Measurements from ENCODE around the gene IQCE. TPM values are rescaled to one million over a fixed set of nuclear protein-coding genes. Genes with fewer than 3 reads are reported as not detected.

Gene IQCE
- total RNA-seq, 2 experiments from 2014 or later, result 6.6 to 9.4 TPM

GRCh38 chr7:2651847-2652735 is 93.3 kb downstream of the IQCE start:
- Mint-ChIP-seq H3K36me3 (ENCODE audit: low read depth) (peaks cover 1% of the 10 kb centered on the region), H3K4me1 (ENCODE audit: low read depth) (no peaks in the 10 kb centered on the region), H3K9me3 (no peaks in the 10 kb centered on the region), H3K27ac (no peak overlapping the region), H3K27me3 (ENCODE audit: low read depth) (no peaks in the 10 kb centered on the region), H3K4me3 (no peak overlapping the region)
- CTCF ChIA-PET, result no interaction called here
- intact Hi-C loops (cut with micrococcal nuclease), result no loop called here
- DNase-seq, result no peak

DNA sequence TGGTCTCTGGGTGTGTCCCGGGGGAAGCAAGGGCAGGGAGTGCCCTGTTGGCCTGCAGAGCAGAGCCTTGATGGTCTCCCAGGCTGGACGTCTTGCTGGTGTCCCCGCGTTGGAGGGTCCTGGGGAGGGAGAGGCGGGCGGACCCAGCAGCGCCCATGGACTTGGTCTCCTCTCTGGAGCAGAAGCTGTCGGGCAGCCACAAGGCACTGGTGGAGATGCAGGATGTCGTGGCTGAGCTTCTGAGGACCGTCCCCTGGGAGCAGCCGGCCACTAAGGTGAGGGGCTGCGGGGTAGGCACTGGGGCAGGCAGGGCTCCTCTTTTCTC is 93.9 kb downstream of the IQCE start:
- no peaks in the 10 kb centered on the region for H3K4me1 Mint-ChIP-seq (ENCODE audit: low read depth)
- H3K27me3 Mint-ChIP-seq (ENCODE audit: low read depth), result no peaks in the 10 kb centered on the region
- no peak for DNase-seq
- intact Hi-C loops (cut with micrococcal nuclease), result no loop called here
- H3K27ac Mint-ChIP-seq, result no peak overlapping the region
- H3K36me3 Mint-ChIP-seq (ENCODE audit: low read depth), result peaks cover 4% of the 10 kb centered on the region
- no peak overlapping the region for H3K4me3 Mint-ChIP-seq
- CTCF ChIA-PET, result interaction anchor here (0.6 to 2.3 kb wide), 2 partner anchors 40 to 57 kb away, joined by 3 to 8 read pairs; no protein-coding TSS in a partner anchor
- no peaks in the 10 kb centered on the region for H3K9me3 Mint-ChIP-seq

GRCh38 chr7:2654059-2654458 is 95.3 kb downstream of the IQCE start:
- intact Hi-C loops (cut with micrococcal nuclease), result no loop called here
- H3K9me3 Mint-ChIP-seq, result no peaks in the 10 kb centered on the region
- no peaks in the 10 kb centered on the region for H3K27me3 Mint-ChIP-seq (ENCODE audit: low read depth)
- no peak overlapping the region for H3K27ac Mint-ChIP-seq
- no peak for DNase-seq
- CTCF ChIA-PET, result interaction anchor here (0.8 to 2.3 kb wide), 3 partner anchors 56 to 203 kb away, joined by 4 to 8 read pairs (median 6); no protein-coding TSS in a partner anchor
- H3K36me3 Mint-ChIP-seq (ENCODE audit: low read depth), result peaks cover 4% of the 10 kb centered on the region
- H3K4me1 Mint-ChIP-seq (ENCODE audit: low read depth), result no peaks in the 10 kb centered on the region
- no peak overlapping the region for H3K4me3 Mint-ChIP-seq

GRCh38 chr7:2655870-2656614 is 97.3 kb downstream of the IQCE start:
- Mint-ChIP-seq H3K36me3 (ENCODE audit: low read depth) (peaks cover 4% of the 10 kb centered on the region), H3K4me3 (no peak overlapping the region), H3K4me1 (ENCODE audit: low read depth) (no peaks in the 10 kb centered on the region), H3K27ac (no peak overlapping the region), H3K9me3 (no peaks in the 10 kb centered on the region), H3K27me3 (ENCODE audit: low read depth) (no peaks in the 10 kb centered on the region)
- intact Hi-C loops (cut with micrococcal nuclease), result no loop called here
- DNase-seq, result no peak
- CTCF ChIA-PET, result interaction anchor here (1.7 kb wide), 1 partner anchor 15 kb away, joined by 5 read pairs; no protein-coding TSS in a partner anchor

DNA sequence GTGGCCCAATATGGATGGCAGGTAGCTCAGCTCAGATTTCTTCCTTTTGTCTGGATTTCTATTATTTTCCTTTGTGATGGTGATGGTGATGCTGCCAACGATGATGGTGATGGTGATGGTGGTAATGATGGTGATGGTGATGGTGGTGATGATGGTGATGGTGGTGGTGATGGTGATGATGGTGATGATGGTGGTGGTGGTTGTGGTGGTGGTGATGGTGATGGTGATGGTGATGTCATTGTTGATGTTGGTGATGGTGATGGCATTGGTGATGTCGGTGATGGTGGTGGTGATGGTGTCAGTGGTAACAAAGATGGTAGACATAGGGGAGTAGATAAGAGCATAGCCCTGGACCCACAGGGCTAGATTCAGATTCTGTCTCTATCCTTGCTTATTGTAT is 98.4 kb downstream of the IQCE start:
- intact Hi-C loops (cut with micrococcal nuclease), result no loop called here
- H3K9me3 Mint-ChIP-seq, result no peaks in the 10 kb centered on the region
- H3K4me3 Mint-ChIP-seq, result no peak overlapping the region
- CTCF ChIA-PET, result interaction anchor here (1.7 kb wide), 1 partner anchor 14 kb away, joined by 5 read pairs; no protein-coding TSS in a partner anchor
- H3K4me1 Mint-ChIP-seq (ENCODE audit: low read depth), result no peaks in the 10 kb centered on the region
- no peaks in the 10 kb centered on the region for H3K27me3 Mint-ChIP-seq (ENCODE audit: low read depth)
- peaks cover 5% of the 10 kb centered on the region for H3K36me3 Mint-ChIP-seq (ENCODE audit: low read depth)
- DNase-seq, result no peak
- no peak overlapping the region for H3K27ac Mint-ChIP-seq

DNA sequence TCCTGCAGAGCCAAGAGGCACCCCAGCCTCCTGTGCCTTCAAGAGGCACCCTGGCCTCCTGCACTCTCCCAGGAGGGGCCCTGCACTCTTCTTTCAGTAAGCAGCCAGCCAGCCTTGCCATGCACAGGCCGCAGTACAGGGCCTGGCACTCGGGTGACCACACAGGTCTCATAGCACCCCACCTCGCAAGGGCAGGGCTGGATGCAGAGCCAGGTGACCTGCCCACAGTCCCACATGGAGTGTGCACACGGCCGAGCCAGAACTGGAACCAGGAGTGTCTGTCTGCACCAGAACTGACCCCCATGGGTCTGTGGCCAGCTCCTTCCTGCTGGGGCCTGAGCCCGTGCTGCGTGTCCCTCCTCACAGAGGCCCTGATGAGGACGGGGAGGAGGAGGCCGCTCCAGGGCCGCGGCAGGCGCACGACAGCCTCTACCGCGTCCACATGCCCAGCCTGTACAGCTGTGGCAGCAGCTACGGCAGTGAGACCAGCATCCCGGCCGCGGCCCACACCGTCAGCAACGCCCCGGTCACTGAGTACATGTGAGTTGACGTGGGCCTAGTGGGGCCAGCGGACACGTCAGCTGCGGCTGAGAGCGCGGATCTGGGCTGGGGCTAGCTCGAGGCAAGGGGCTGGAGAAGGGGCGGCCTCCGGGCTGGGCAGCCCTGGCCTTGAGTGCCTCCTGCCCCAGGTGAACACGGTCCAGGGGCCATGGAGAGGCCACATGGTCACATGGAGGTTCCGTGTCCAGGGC is 99.3 kb downstream of the IQCE start:
- H3K4me1 Mint-ChIP-seq (ENCODE audit: low read depth), result no peaks in the 10 kb centered on the region
- no peak overlapping the region for H3K4me3 Mint-ChIP-seq
- H3K9me3 Mint-ChIP-seq, result no peaks in the 10 kb centered on the region
- CTCF ChIA-PET, result no interaction called here
- no peaks in the 10 kb centered on the region for H3K27me3 Mint-ChIP-seq (ENCODE audit: low read depth)
- intact Hi-C loops (cut with micrococcal nuclease), result no loop called here
- H3K36me3 Mint-ChIP-seq (ENCODE audit: low read depth), result peaks cover 5% of the 10 kb centered on the region
- no peak for DNase-seq
- H3K27ac Mint-ChIP-seq, result no peak overlapping the region

DNA sequence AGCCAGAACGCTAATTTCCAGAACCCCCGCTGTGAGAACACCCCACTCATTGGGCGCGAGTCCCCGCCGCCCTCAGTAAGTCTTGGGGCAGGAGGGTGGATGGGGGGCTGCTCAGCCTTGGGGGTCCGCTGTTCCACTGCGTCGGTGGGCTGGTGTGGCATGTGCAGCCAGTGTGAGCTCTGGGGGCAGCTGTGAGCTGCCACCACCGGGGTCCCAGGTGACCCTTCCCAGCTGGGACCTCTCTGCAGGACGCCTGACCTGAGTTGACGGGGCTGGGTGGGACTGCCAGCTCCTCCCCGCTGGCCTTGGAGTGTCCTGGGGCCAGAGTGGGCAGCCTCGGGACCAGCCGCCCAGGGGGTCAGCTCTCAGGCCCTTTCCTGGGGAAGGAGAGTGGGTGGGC is 100.2 kb downstream of the IQCE start:
- CTCF ChIA-PET, result no interaction called here
- intact Hi-C loops (cut with micrococcal nuclease), result no loop called here
- Mint-ChIP-seq H3K9me3 (no peaks in the 10 kb centered on the region), H3K4me3 (no peak overlapping the region), H3K27me3 (ENCODE audit: low read depth) (no peaks in the 10 kb centered on the region), H3K36me3 (ENCODE audit: low read depth) (peaks cover 5% of the 10 kb centered on the region), H3K27ac (no peak overlapping the region), H3K4me1 (ENCODE audit: low read depth) (no peaks in the 10 kb centered on the region)
- DNase-seq, result no peak

GRCh38 chr7:2659556-2660358 is 101.0 kb downstream of the IQCE start:
- Mint-ChIP-seq H3K9me3 (no peaks in the 10 kb centered on the region), H3K27me3 (ENCODE audit: low read depth) (no peaks in the 10 kb centered on the region), H3K27ac (no peak overlapping the region), H3K4me3 (no peak overlapping the region), H3K36me3 (ENCODE audit: low read depth) (peaks cover 5% of the 10 kb centered on the region), H3K4me1 (ENCODE audit: low read depth) (no peaks in the 10 kb centered on the region)
- DNase-seq, result no peak
- intact Hi-C loops (cut with micrococcal nuclease), result no loop called here
- CTCF ChIA-PET, result interaction anchor here (0.5 kb wide), 1 partner anchor 59 kb away, joined by 3 read pairs; no protein-coding TSS in a partner anchor

- H3K27me3 Mint-ChIP-seq (ENCODE audit: low read depth), result no peaks in the 10 kb centered on the region
- H3K27ac Mint-ChIP-seq, result no peak overlapping the region
- H3K4me1 Mint-ChIP-seq (ENCODE audit: low read depth), result no peaks in the 10 kb centered on the region
- no peaks in the 10 kb centered on the region for H3K9me3 Mint-ChIP-seq
- DNase-seq, result no peak
- no peak overlapping the region for H3K4me3 Mint-ChIP-seq
- peaks cover 5% of the 10 kb centered on the region for H3K36me3 Mint-ChIP-seq (ENCODE audit: low read depth)
- CTCF ChIA-PET, result interaction anchor here (0.5 kb wide), 1 partner anchor 59 kb away, joined by 3 read pairs; no protein-coding TSS in a partner anchor
- intact Hi-C loops (cut with micrococcal nuclease), result no loop called here
Measured at GRCh38 chr7:2660359-2661095, 101.7 kb downstream of the IQCE start.

GRCh38 chr7:2661096-2661449 is 102.3 kb downstream of the IQCE start:
- Mint-ChIP-seq H3K9me3 (no peaks in the 10 kb centered on the region), H3K4me3 (no peak overlapping the region), H3K27ac (no peak overlapping the region), H3K4me1 (ENCODE audit: low read depth) (no peaks in the 10 kb centered on the region), H3K27me3 (ENCODE audit: low read depth) (no peaks in the 10 kb centered on the region), H3K36me3 (ENCODE audit: low read depth) (peaks cover 5% of the 10 kb centered on the region)
- intact Hi-C loops (cut with micrococcal nuclease), result no loop called here
- CTCF ChIA-PET, result no interaction called here
- DNase-seq, result no peak

- Mint-ChIP-seq H3K4me1 (ENCODE audit: low read depth) (no peaks in the 10 kb centered on the region), H3K27me3 (ENCODE audit: low read depth) (no peaks in the 10 kb centered on the region), H3K27ac (no peak overlapping the region), H3K4me3 (no peak overlapping the region), H3K9me3 (no peaks in the 10 kb centered on the region), H3K36me3 (ENCODE audit: low read depth) (peaks cover 5% of the 10 kb centered on the region)
- CTCF ChIA-PET, result no interaction called here
- intact Hi-C loops (cut with micrococcal nuclease), result no loop called here
- no peak for DNase-seq
Measured at GRCh38 chr7:2661602-2662272, 103.0 kb downstream of the IQCE start.

Data from activated naive CD4-positive, alpha-beta T cell treated with anti-CD3 and anti-CD28 coated beads for 36 hours (primary cell).